ENCODE data around the gene MEPCE.

Gene MEPCE

GRCh38 chr7:100482728-100483089 lies 53.1 kb downstream of the MEPCE start:
- in situ Hi-C loops (cut with MboI; ENCODE audit: low sequenced_read_pairs) = no loop called here

- in situ Hi-C loops (cut with MboI; ENCODE audit: low sequenced_read_pairs) = no loop called here
These were observed 53.6 kb downstream of the MEPCE start for GRCh38 chr7:100483090-100483721.
